GM23338 (cell line): ENCODE data around the gene SLC25A29. TPM values are rescaled to one million over a fixed set of nuclear protein-coding genes. Genes with fewer than 3 reads are reported as not detected.

ENCODE experiments used
- ATAC-seq: fragments of 200-7000 bp; cut with Tn5 transposase; 3 replicates; pipeline ENCODE4 v1.9.1; 2020
- DNase-seq: peaks from one replicate; pipeline ENCODE4 v3.0.0-alpha.2; 2015; ENCODE audit warnings: low spot score
- H2AFZ ChIP-seq: fragments of 200-600 bp; sonication (generic); 2 replicates; pipeline ENCODE4 v1.8.0; 2016; ENCODE audit warnings: antibody characterized with exemption, mild to moderate bottlenecking, moderate library complexity
- H3F3A ChIP-seq: fragments of 200-600 bp; sonication (generic); replicated peaks from 2 replicates; pipeline ENCODE4 v1.8.0; 2017; ENCODE audit warnings: antibody characterized with exemption, mixed run types, low read depth
- H3K27ac ChIP-seq: fragments of 200-600 bp; sonication (generic); 2 replicates; pipeline ENCODE4 v1.6.1; 2016; ENCODE audit warnings: low read depth
- H3K27me3 ChIP-seq: fragments of 200-600 bp; sonication (generic); 2 replicates; pipeline ENCODE4 v1.8.0; 2016; ENCODE audit warnings: mild to moderate bottlenecking, mixed run types, moderate library complexity; ENCODE audit not compliant: insufficient read depth
- H3K36me3 ChIP-seq: fragments of 200-600 bp; sonication (generic); 2 replicates; pipeline ENCODE4 v1.8.0; 2016; ENCODE audit warnings: mild to moderate bottlenecking; ENCODE audit not compliant: insufficient read depth
- H3K4me1 ChIP-seq: fragments of 200-600 bp; sonication (generic); 2 replicates; pipeline ENCODE4 v1.8.0; 2016; ENCODE audit warnings: mild to moderate bottlenecking, moderate library complexity; ENCODE audit not compliant: insufficient read depth
- H3K4me2 ChIP-seq: fragments of 200-600 bp; sonication (generic); 2 replicates; pipeline ENCODE4 v1.7.1; 2017; ENCODE audit warnings: mixed run types
- H3K4me3 ChIP-seq: fragments of 200-600 bp; sonication (generic); 2 replicates; pipeline ENCODE4 v1.6.1; 2016; ENCODE audit warnings: mixed run types
- H3K79me2 ChIP-seq: fragments of 200-600 bp; sonication (generic); replicated peaks from 2 replicates; pipeline ENCODE4 v1.8.0; 2017; ENCODE audit warnings: mild to moderate bottlenecking; ENCODE audit not compliant: insufficient read depth
- H3K9me2 ChIP-seq: fragments of 200-600 bp; sonication (generic); 2 replicates; pipeline ENCODE4 v1.8.0; 2017; ENCODE audit not compliant: insufficient read depth
- H4K20me1 ChIP-seq: fragments of 200-600 bp; sonication (generic); replicated peaks from 2 replicates; pipeline ENCODE4 v1.8.0; 2017; ENCODE audit warnings: mild to moderate bottlenecking; ENCODE audit not compliant: insufficient read depth
- H3K27ac Mint-ChIP-seq: 2 replicates; pipeline ENCODE4 v1.8.0; 2020; ENCODE audit warnings: inconsistent platforms, mild to moderate bottlenecking, moderate library complexity, mixed read lengths
- H3K27me3 Mint-ChIP-seq: 3 replicates; pipeline ENCODE4 v1.8.0; 2022; ENCODE audit warnings: low read depth, mild to moderate bottlenecking, moderate library complexity, mixed read lengths, inconsistent platforms; ENCODE audit not compliant: insufficient read depth, poor library complexity
- H3K36me3 Mint-ChIP-seq: 3 replicates; pipeline ENCODE4 v1.8.0; 2021; ENCODE audit warnings: low read depth, mild to moderate bottlenecking, inconsistent platforms, moderate library complexity, mixed read lengths
- H3K4me1 Mint-ChIP-seq: 3 replicates; pipeline ENCODE4 v1.8.0; 2020; ENCODE audit warnings: mild to moderate bottlenecking, inconsistent platforms, mixed read lengths
- H3K4me3 Mint-ChIP-seq: 3 replicates; pipeline ENCODE4 v1.8.0; 2021; ENCODE audit warnings: moderate library complexity, mild to moderate bottlenecking, inconsistent platforms, mixed read lengths
- H3K9me3 Mint-ChIP-seq: 3 replicates; pipeline ENCODE4 v1.8.0; 2020; ENCODE audit warnings: moderate library complexity, mild to moderate bottlenecking, inconsistent platforms, mixed read lengths
- CREB1 ChIP-seq: fragments of 250-450 bp; sonication (Bioruptor Pico); IDR thresholded peaks from 2 replicates; pipeline ENCODE4 v1.5.0; 2020; ENCODE audit warnings: low read depth, mild to moderate bottlenecking, moderate library complexity
- EZH2 ChIP-seq: fragments of 200-600 bp; sonication (generic); IDR thresholded peaks from one replicate; pipeline ENCODE4 v1.8.0; 2017; ENCODE audit warnings: antibody characterized with exemption, mild to moderate bottlenecking, low read depth; ENCODE audit not compliant: unreplicated experiment
- EZH2phosphoT487 ChIP-seq: fragments of 200-600 bp; sonication (generic); IDR thresholded peaks from one replicate; pipeline ENCODE4 v1.8.1; 2018; ENCODE audit warnings: antibody characterized with exemption; ENCODE audit not compliant: unreplicated experiment
- JUNB ChIP-seq: IDR thresholded peaks from one replicate; pipeline ENCODE4 v1.6.1; 2016; ENCODE audit warnings: antibody characterized with exemption; ENCODE audit not compliant: unreplicated experiment
- NANOG ChIP-seq: IDR thresholded peaks from 2 replicates; pipeline ENCODE4 v1.6.1; 2016; ENCODE audit warnings: antibody characterized with exemption, borderline replicate concordance
- POLR2AphosphoS5 ChIP-seq: IDR thresholded peaks from 2 replicates; pipeline ENCODE4 v1.6.1; 2016; ENCODE audit warnings: antibody characterized with exemption, low read depth
- STAT1 ChIP-seq: IDR thresholded peaks from one replicate; pipeline ENCODE4 v1.6.1; 2016; ENCODE audit warnings: antibody characterized with exemption; ENCODE audit not compliant: unreplicated experiment
- ZNF114 ChIP-seq: fragments of 250-450 bp; sonication (Bioruptor Pico); IDR thresholded peaks from 2 replicates; pipeline ENCODE4 v1.5.0; 2020; ENCODE audit warnings: mild to moderate bottlenecking, moderate library complexity
- ZNF331 ChIP-seq: fragments of 250-450 bp; sonication (Bioruptor Pico); IDR thresholded peaks from 2 replicates; pipeline ENCODE4 v1.5.0; 2020; ENCODE audit warnings: low read depth, mild to moderate bottlenecking, moderate library complexity
- polyA plus RNA-seq: library from polyadenylated mRNA; unstranded; fragments of >200 nt; fragmentation: Nextera tagmentation; extraction: Ambion mirVana; gene quantifications from 2 replicates; pipeline ENCODE4 v1.2.1, GENCODE V29; 2016
- total RNA-seq: library from RNA; depleted of rRNA; stranded (reverse); fragments of >200 nt; shearing (Covaris generic); gene quantifications from 2 replicates; pipeline ENCODE4 v1.2.3, GENCODE V29; 2014
- TF ChIP-seq, protein P1 (sequence below): IDR thresholded peaks from one replicate; pipeline ENCODE4 v1.6.1; 2018; ENCODE audit warnings: antibody characterized with exemption; ENCODE audit not compliant: unreplicated experiment
- TF ChIP-seq, protein P2 (sequence below): IDR thresholded peaks from 2 replicates; pipeline ENCODE4 v1.6.1; 2016; ENCODE audit warnings: antibody characterized with exemption
- TF ChIP-seq, protein P3 (sequence below), 2 experiments: fragments of 200-600 bp in 1 of 2; sonication (generic) in 1 of 2; conservative IDR thresholded peaks; 2 replicates each; pipeline versions ENCODE4 v1.5.1 to v1.6.1; 2016 to 2017; ENCODE audit warnings: antibody characterized with exemption in 2 of 2, low read depth in 2 of 2, mild to moderate bottlenecking in 2 of 2, moderate library complexity in 1 of 2
- TF ChIP-seq, protein P4 (sequence below): fragments of 250-450 bp; sonication (Bioruptor Pico); IDR thresholded peaks from 2 replicates; pipeline ENCODE4 v1.5.0; 2020; ENCODE audit warnings: mild to moderate bottlenecking, moderate library complexity

The SLC25A29 gene
- total and polyA plus RNA-seq, 2 experiments from 2014 or later = 65.6 to 206 TPM

DNA sequence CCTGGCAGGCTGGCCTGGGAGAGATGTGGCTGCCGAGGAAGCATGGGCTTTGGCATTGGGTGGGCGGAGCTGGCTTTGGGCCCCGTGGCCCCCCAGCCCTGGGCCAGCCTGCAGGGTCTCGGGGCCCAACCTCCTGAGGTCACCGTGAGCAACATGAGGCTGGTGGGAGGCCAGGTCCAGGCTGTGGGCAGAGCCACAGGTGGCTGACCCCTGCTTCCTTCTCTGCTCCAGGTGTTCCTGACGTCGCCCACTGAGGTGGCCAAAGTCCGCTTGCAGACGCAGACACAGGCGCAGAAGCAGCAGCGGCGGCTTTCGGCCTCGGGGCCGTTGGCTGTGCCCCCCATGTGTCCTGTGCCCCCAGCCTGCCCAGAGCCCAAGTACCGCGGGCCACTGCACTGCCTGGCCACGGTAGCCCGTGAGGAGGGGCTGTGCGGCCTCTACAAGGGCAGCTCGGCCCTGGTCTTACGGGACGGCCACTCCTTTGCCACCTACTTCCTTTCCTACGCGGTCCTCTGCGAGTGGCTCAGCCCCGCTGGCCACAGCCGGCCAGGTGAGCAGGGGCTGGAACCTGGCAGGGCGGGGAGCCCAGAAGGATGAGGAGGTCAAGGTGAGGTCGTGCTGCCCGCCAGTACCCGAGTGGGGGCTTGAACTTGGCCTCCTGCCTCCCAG, 22.4 kb upstream of the SLC25A29 start:
- no peak overlapping the region for H2AFZ ChIP-seq
- Mint-ChIP-seq H3K27ac (peak overlapping the region; percentile 52; the same call in 1 of the 2 replicates), H3K27me3 (peaks cover 4% of the 10 kb centered on the region), H3K9me3 (no peaks in the 10 kb centered on the region), H3K36me3 (no peaks in the 10 kb centered on the region; the same call in 2 of the 3 replicates), H3K4me3 (no peak overlapping the region), H3K4me1 (0 out of 3 replicates have a peak, but pooled peaks cover 5% of the 10 kb centered on the region)
- ATAC-seq = no peak
- no peaks in the 10 kb centered on the region for H3K36me3 ChIP-seq
- H4K20me1 ChIP-seq = no peaks in the 10 kb centered on the region
- H3K27me3 ChIP-seq = no peaks in the 10 kb centered on the region
- H3K79me2 ChIP-seq = no peaks in the 10 kb centered on the region
- no peak overlapping the region for H3K4me3 ChIP-seq
- H3K4me1 ChIP-seq = no peaks in the 10 kb centered on the region
- H3K4me2 ChIP-seq = no peak overlapping the region
- no peak for DNase-seq
- no peak overlapping the region for H3K27ac ChIP-seq
- H3F3A ChIP-seq = no peaks in the 10 kb centered on the region
- no peaks in the 10 kb centered on the region for H3K9me2 ChIP-seq
- TF ChIP-seq, protein P1, sequence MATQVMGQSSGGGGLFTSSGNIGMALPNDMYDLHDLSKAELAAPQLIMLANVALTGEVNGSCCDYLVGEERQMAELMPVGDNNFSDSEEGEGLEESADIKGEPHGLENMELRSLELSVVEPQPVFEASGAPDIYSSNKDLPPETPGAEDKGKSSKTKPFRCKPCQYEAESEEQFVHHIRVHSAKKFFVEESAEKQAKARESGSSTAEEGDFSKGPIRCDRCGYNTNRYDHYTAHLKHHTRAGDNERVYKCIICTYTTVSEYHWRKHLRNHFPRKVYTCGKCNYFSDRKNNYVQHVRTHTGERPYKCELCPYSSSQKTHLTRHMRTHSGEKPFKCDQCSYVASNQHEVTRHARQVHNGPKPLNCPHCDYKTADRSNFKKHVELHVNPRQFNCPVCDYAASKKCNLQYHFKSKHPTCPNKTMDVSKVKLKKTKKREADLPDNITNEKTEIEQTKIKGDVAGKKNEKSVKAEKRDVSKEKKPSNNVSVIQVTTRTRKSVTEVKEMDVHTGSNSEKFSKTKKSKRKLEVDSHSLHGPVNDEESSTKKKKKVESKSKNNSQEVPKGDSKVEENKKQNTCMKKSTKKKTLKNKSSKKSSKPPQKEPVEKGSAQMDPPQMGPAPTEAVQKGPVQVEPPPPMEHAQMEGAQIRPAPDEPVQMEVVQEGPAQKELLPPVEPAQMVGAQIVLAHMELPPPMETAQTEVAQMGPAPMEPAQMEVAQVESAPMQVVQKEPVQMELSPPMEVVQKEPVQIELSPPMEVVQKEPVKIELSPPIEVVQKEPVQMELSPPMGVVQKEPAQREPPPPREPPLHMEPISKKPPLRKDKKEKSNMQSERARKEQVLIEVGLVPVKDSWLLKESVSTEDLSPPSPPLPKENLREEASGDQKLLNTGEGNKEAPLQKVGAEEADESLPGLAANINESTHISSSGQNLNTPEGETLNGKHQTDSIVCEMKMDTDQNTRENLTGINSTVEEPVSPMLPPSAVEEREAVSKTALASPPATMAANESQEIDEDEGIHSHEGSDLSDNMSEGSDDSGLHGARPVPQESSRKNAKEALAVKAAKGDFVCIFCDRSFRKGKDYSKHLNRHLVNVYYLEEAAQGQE = no peak
- TF ChIP-seq ZNF331 (CRISPR knock-in tag) (no peak), POLR2AphosphoS5 (no peak), EZH2 (no peak), CREB1 (no peak), NANOG (no peak), EZH2phosphoT487 (no peak), STAT1 (no peak), JUNB (no peak), ZNF114 (CRISPR knock-in tag) (no peak)
- TF ChIP-seq, protein P2, sequence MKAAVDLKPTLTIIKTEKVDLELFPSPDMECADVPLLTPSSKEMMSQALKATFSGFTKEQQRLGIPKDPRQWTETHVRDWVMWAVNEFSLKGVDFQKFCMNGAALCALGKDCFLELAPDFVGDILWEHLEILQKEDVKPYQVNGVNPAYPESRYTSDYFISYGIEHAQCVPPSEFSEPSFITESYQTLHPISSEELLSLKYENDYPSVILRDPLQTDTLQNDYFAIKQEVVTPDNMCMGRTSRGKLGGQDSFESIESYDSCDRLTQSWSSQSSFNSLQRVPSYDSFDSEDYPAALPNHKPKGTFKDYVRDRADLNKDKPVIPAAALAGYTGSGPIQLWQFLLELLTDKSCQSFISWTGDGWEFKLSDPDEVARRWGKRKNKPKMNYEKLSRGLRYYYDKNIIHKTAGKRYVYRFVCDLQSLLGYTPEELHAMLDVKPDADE = no peak
- TF ChIP-seq, protein P3, sequence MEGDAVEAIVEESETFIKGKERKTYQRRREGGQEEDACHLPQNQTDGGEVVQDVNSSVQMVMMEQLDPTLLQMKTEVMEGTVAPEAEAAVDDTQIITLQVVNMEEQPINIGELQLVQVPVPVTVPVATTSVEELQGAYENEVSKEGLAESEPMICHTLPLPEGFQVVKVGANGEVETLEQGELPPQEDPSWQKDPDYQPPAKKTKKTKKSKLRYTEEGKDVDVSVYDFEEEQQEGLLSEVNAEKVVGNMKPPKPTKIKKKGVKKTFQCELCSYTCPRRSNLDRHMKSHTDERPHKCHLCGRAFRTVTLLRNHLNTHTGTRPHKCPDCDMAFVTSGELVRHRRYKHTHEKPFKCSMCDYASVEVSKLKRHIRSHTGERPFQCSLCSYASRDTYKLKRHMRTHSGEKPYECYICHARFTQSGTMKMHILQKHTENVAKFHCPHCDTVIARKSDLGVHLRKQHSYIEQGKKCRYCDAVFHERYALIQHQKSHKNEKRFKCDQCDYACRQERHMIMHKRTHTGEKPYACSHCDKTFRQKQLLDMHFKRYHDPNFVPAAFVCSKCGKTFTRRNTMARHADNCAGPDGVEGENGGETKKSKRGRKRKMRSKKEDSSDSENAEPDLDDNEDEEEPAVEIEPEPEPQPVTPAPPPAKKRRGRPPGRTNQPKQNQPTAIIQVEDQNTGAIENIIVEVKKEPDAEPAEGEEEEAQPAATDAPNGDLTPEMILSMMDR (conservative IDR thresholded peaks at IDR 0.05; ENCODE audit: low read depth in 2 of 2) = no peak
- TF ChIP-seq, protein P4, sequence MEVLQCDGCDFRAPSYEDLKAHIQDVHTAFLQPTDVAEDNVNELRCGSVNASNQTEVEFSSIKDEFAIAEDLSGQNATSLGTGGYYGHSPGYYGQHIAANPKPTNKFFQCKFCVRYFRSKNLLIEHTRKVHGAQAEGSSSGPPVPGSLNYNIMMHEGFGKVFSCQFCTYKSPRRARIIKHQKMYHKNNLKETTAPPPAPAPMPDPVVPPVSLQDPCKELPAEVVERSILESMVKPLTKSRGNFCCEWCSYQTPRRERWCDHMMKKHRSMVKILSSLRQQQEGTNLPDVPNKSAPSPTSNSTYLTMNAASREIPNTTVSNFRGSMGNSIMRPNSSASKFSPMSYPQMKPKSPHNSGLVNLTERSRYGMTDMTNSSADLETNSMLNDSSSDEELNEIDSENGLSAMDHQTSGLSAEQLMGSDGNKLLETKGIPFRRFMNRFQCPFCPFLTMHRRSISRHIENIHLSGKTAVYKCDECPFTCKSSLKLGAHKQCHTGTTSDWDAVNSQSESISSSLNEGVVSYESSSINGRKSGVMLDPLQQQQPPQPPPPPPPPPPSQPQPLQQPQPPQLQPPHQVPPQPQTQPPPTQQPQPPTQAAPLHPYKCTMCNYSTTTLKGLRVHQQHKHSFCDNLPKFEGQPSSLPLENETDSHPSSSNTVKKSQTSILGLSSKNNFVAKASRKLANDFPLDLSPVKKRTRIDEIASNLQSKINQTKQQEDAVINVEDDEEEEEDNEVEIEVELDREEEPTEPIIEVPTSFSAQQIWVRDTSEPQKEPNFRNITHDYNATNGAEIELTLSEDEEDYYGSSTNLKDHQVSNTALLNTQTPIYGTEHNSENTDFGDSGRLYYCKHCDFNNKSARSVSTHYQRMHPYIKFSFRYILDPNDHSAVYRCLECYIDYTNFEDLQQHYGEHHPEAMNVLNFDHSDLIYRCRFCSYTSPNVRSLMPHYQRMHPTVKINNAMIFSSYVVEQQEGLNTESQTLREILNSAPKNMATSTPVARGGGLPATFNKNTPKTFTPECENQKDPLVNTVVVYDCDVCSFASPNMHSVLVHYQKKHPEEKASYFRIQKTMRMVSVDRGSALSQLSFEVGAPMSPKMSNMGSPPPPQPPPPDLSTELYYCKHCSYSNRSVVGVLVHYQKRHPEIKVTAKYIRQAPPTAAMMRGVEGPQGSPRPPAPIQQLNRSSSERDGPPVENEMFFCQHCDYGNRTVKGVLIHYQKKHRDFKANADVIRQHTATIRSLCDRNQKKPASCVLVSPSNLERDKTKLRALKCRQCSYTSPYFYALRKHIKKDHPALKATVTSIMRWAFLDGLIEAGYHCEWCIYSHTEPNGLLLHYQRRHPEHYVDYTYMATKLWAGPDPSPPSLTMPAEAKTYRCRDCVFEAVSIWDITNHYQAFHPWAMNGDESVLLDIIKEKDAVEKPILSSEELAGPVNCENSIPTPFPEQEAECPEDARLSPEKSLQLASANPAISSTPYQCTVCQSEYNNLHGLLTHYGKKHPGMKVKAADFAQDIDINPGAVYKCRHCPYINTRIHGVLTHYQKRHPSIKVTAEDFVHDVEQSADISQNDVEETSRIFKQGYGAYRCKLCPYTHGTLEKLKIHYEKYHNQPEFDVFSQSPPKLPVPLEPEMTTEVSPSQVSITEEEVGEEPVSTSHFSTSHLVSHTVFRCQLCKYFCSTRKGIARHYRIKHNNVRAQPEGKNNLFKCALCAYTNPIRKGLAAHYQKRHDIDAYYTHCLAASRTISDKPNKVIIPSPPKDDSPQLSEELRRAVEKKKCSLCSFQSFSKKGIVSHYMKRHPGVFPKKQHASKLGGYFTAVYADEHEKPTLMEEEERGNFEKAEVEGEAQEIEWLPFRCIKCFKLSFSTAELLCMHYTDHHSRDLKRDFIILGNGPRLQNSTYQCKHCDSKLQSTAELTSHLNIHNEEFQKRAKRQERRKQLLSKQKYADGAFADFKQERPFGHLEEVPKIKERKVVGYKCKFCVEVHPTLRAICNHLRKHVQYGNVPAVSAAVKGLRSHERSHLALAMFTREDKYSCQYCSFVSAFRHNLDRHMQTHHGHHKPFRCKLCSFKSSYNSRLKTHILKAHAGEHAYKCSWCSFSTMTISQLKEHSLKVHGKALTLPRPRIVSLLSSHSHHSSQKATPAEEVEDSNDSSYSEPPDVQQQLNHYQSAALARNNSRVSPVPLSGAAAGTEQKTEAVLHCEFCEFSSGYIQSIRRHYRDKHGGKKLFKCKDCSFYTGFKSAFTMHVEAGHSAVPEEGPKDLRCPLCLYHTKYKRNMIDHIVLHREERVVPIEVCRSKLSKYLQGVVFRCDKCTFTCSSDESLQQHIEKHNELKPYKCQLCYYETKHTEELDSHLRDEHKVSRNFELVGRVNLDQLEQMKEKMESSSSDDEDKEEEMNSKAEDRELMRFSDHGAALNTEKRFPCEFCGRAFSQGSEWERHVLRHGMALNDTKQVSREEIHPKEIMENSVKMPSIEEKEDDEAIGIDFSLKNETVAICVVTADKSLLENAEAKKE (CRISPR knock-in tag) = no peak
